H9 (cell line): ENCODE results near the gene CLMN. TPM values are rescaled to one million over a fixed set of nuclear protein-coding genes. Genes with fewer than 3 reads are reported as not detected.

Source experiments
- DNase-seq: peaks from one replicate; pipeline ENCODE4 v3.0.0-alpha.2; 2017
- H2AFZ ChIP-seq: one replicate; pipeline ENCODE4 v1.6.1; 2013; ENCODE audit warnings: mild to moderate bottlenecking, low read length, control low read depth, moderate library complexity
- H2AK5ac ChIP-seq: 2 replicates; pipeline ENCODE4 v1.6.1; 2013; ENCODE audit warnings: low read length, control low read depth, mixed read lengths; ENCODE audit not compliant: insufficient read length
- H2BK120ac ChIP-seq: one replicate; pipeline ENCODE4 v1.6.1; 2013; ENCODE audit warnings: low read depth, mild to moderate bottlenecking, low read length, control low read depth, inconsistent platforms; ENCODE audit not compliant: poor library complexity, severe bottlenecking
- H2BK12ac ChIP-seq: 2 replicates; pipeline ENCODE4 v1.6.1; 2013; ENCODE audit warnings: low read length, control low read depth, mixed read lengths, low read depth; ENCODE audit not compliant: insufficient read length
- H2BK15ac ChIP-seq: 2 replicates; pipeline ENCODE4 v1.6.1; 2013; ENCODE audit warnings: low read depth, low read length, control low read depth
- H2BK20ac ChIP-seq: one replicate; pipeline ENCODE4 v1.6.1; 2013; ENCODE audit warnings: low read depth, mild to moderate bottlenecking, low read length, control low read depth, inconsistent platforms; ENCODE audit not compliant: poor library complexity, severe bottlenecking
- H2BK5ac ChIP-seq: 2 replicates; pipeline ENCODE4 v1.6.1; 2013; ENCODE audit warnings: low read length, control low read depth, mixed read lengths; ENCODE audit not compliant: insufficient read length
- H3K14ac ChIP-seq: 2 replicates; pipeline ENCODE4 v1.6.1; 2013; ENCODE audit warnings: low read length, control low read depth; ENCODE audit not compliant: insufficient read depth
- H3K18ac ChIP-seq: 2 replicates; pipeline ENCODE4 v1.6.1; 2013; ENCODE audit warnings: low read depth, mild to moderate bottlenecking, mixed read lengths, low read length, control low read depth; ENCODE audit not compliant: insufficient read length
- H3K23ac ChIP-seq: 2 replicates; pipeline ENCODE4 v1.6.1; 2013; ENCODE audit warnings: low read length, control low read depth, mixed read lengths, low read depth; ENCODE audit not compliant: insufficient read length
- H3K23me2 ChIP-seq: 2 replicates; pipeline ENCODE4 v1.6.1; 2013; ENCODE audit warnings: low read depth, mild to moderate bottlenecking, mixed read lengths, low read length, control low read depth; ENCODE audit not compliant: insufficient read length, poor library complexity, severe bottlenecking
- H3K27ac ChIP-seq: 2 replicates; pipeline ENCODE4 v1.5.1; 2013; ENCODE audit warnings: low read length, control low read depth, mixed read lengths, low read depth; ENCODE audit not compliant: insufficient read length
- H3K27me3 ChIP-seq: 2 replicates; pipeline ENCODE4 v1.6.1; 2013; ENCODE audit warnings: low read length, control low read depth, inconsistent platforms; ENCODE audit not compliant: insufficient read depth
- H3K4ac ChIP-seq: 2 replicates; pipeline ENCODE4 v1.6.1; 2013; ENCODE audit warnings: low read depth, mild to moderate bottlenecking, control low read depth, inconsistent platforms, low read length, moderate library complexity
- H3K4me1 ChIP-seq: 2 replicates; pipeline ENCODE4 v1.6.1; 2013; ENCODE audit warnings: low read length, control low read depth, inconsistent platforms; ENCODE audit not compliant: insufficient read depth
- H3K4me2 ChIP-seq: 2 replicates; pipeline ENCODE4 v1.6.1; 2013; ENCODE audit warnings: low read length, control low read depth, mixed read lengths; ENCODE audit not compliant: insufficient read length, insufficient read depth
- H3K56ac ChIP-seq: 2 replicates; pipeline ENCODE4 v1.6.1; 2013; ENCODE audit warnings: low read depth, mild to moderate bottlenecking, mixed read lengths, low read length, control low read depth; ENCODE audit not compliant: insufficient read length
- H3K79me1 ChIP-seq: 2 replicates; pipeline ENCODE4 v1.6.1; 2013; ENCODE audit warnings: low read depth, mild to moderate bottlenecking, moderate library complexity, low read length, control low read depth, inconsistent platforms; ENCODE audit not compliant: insufficient read depth, poor library complexity, severe bottlenecking
- H3K79me2 ChIP-seq: 2 replicates; pipeline ENCODE4 v1.6.1; 2013; ENCODE audit warnings: low read length, control low read depth, inconsistent platforms; ENCODE audit not compliant: insufficient read depth
- H3K9ac ChIP-seq: 2 replicates; pipeline ENCODE4 v1.6.1; 2013; ENCODE audit warnings: low read length, control low read depth, mixed read lengths; ENCODE audit not compliant: insufficient read length; ENCODE audit errors: extremely low read depth
- H3K9me3 ChIP-seq: one replicate; pipeline ENCODE4 v1.6.1; 2013; ENCODE audit warnings: low read depth, low read length, inconsistent platforms; ENCODE audit not compliant: control insufficient read depth
- H3T11ph ChIP-seq: one replicate; pipeline ENCODE4 v1.6.1; 2013; ENCODE audit warnings: mild to moderate bottlenecking, low read length, control low read depth, inconsistent platforms
- H4K20me1 ChIP-seq: one replicate; pipeline ENCODE4 v1.6.1; 2013; ENCODE audit not compliant: control insufficient read depth, insufficient read length, insufficient read depth
- H4K5ac ChIP-seq: 2 replicates; pipeline ENCODE4 v1.6.1; 2013; ENCODE audit warnings: low read depth, mild to moderate bottlenecking, mixed read lengths, low read length, control low read depth; ENCODE audit not compliant: insufficient read length
- H4K8ac ChIP-seq: replicated peaks from 2 replicates; pipeline ENCODE4 v1.6.1; 2013; ENCODE audit warnings: low read length, control low read depth, mixed read lengths, low read depth; ENCODE audit not compliant: insufficient read length
- H4K91ac ChIP-seq: 2 replicates; pipeline ENCODE4 v1.6.1; 2013; ENCODE audit warnings: low read depth, mild to moderate bottlenecking, moderate library complexity, mixed read lengths, low read length, control low read depth; ENCODE audit not compliant: insufficient read length
- H3K27ac Mint-ChIP-seq, 3 experiments: 2 replicates in 2 of 3; 3 replicates in 1 of 3; pipeline ENCODE4 v1.8.0; 2020 to 2021; ENCODE audit warnings: mixed read lengths in 3 of 3, mild to moderate bottlenecking in 1 of 3, moderate library complexity in 1 of 3
- H3K27me3 Mint-ChIP-seq: 2 replicates; pipeline ENCODE4 v1.8.0; 2021; ENCODE audit warnings: low read depth, mild to moderate bottlenecking, moderate library complexity, mixed read lengths
- H3K36me3 Mint-ChIP-seq, 3 experiments: 2 replicates in 2 of 3; 3 replicates in 1 of 3; pipeline ENCODE4 v1.8.0; 2020 to 2021; ENCODE audit warnings: low read depth in 3 of 3, mixed read lengths in 3 of 3; ENCODE audit not compliant: insufficient read depth in 1 of 3
- H3K4me1 Mint-ChIP-seq, 2 experiments: 2 replicates each; pipeline ENCODE4 v1.8.0; 2020; ENCODE audit warnings: mixed read lengths in 2 of 2
- H3K4me3 Mint-ChIP-seq, 2 experiments: 2 replicates in 1 of 2; 3 replicates in 1 of 2; pipeline ENCODE4 v1.8.0; 2020 to 2021; ENCODE audit warnings: mild to moderate bottlenecking in 2 of 2, mixed read lengths in 2 of 2, moderate library complexity in 1 of 2
- H3K9me3 Mint-ChIP-seq, 2 experiments: 2 replicates in 1 of 2; 3 replicates in 1 of 2; pipeline ENCODE4 v1.8.0; 2020; ENCODE audit warnings: mild to moderate bottlenecking in 2 of 2, mixed read lengths in 2 of 2, moderate library complexity in 1 of 2
- WGBS: extraction: QIAGEN DNeasy Blood & Tissue Kit; methylation state at CpG from one replicate; pipeline ENCODE4 v1.1.7; 2013; ENCODE audit warnings: missing lambda C conversion rate, low lambda C conversion rate, mixed read lengths; ENCODE audit not compliant: insufficient read length; ENCODE audit errors: extremely low coverage; 5-methylcytosine and 5-hydroxymethylcytosine counted together
- total RNA-seq: library from RNA; stranded (reverse); gene quantifications from 2 replicates; pipeline ENCODE4 v1.2.1, GENCODE V29; 2021
- TF ChIP-seq, protein P1 (sequence below): fragments of 200-600 bp; sonication (generic); conservative IDR thresholded peaks from 3 replicates; pipeline ENCODE4 v1.8.0; 2021; ENCODE audit warnings: antibody characterized with exemption, mild to moderate bottlenecking

Gene CLMN
- total RNA-seq, 1 experiment from 2014 or later, result 7.6 TPM

DNA sequence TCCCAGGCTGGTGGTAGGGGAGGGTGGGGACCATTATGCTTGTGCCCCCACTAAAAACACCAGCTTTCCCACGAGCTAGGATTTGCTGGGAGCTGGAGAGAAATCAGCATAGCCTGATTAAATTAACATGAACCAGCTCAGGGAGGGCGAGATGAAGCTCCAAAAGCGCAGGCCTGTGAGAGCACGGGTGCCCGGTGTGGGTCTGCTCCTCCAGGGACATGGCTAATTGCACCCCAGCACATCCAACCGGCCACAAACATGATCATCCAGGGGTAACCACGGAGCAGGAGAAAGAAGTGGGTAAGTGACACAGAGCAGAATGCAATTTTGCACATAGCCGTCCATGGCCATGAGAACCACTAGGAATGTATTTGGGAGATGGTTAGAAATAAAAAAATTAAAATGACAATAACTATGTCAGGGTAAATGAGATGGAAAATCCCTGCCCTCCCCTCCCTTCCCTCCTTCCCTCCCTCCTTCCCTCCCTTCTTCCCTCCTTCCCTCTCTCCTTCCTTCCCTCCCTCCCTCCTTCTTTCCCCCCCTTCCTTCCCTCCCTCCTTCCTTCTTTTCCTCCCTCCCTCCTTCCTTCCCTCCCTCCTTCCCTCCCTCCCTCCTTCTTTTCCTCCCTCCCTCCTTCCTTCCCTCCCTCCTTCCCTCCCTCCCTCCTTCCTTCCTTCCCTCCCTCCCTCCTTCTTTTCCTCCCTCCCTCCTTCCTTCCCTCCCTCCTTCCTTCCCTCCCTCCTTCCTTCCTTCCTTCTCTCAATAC is 26.9 kb downstream of the CLMN start:
- no peaks in the 10 kb centered on the region for H4K20me1 ChIP-seq
- H2BK15ac ChIP-seq, result no peak overlapping the region
- H3K27me3 ChIP-seq, result no peaks in the 10 kb centered on the region
- 0 out of 2 replicates have a peak, but pooled peaks cover 5% of the 10 kb centered on the region for H3K4me1 ChIP-seq
- H3K27ac ChIP-seq, result no peak overlapping the region
- no peak overlapping the region for H3K9ac ChIP-seq
- H2BK120ac ChIP-seq, result no peak overlapping the region
- H3K14ac ChIP-seq, result no peak overlapping the region; the same call in 1 of the 2 replicates
- H3K56ac ChIP-seq, result no peak overlapping the region
- H3K79me2 ChIP-seq, result no peaks in the 10 kb centered on the region
- no peak overlapping the region for H3K23ac ChIP-seq
- no peak overlapping the region for H3K18ac ChIP-seq
- no peak overlapping the region for H4K91ac ChIP-seq
- no peak overlapping the region for H2BK5ac ChIP-seq
- H3K27ac Mint-ChIP-seq, result peak overlapping the region in 1 of 3 experiments; percentile 71; a peak in 2 of 7 replicates
- no peak overlapping the region for H2BK20ac ChIP-seq
- no peak overlapping the region for H3K4ac ChIP-seq
- H3K9me3 Mint-ChIP-seq, result peaks cover 7 to 20% of the 10 kb centered on the region in 2 experiments
- H3K9me3 ChIP-seq, result no peaks in the 10 kb centered on the region
- TF ChIP-seq, protein P1, sequence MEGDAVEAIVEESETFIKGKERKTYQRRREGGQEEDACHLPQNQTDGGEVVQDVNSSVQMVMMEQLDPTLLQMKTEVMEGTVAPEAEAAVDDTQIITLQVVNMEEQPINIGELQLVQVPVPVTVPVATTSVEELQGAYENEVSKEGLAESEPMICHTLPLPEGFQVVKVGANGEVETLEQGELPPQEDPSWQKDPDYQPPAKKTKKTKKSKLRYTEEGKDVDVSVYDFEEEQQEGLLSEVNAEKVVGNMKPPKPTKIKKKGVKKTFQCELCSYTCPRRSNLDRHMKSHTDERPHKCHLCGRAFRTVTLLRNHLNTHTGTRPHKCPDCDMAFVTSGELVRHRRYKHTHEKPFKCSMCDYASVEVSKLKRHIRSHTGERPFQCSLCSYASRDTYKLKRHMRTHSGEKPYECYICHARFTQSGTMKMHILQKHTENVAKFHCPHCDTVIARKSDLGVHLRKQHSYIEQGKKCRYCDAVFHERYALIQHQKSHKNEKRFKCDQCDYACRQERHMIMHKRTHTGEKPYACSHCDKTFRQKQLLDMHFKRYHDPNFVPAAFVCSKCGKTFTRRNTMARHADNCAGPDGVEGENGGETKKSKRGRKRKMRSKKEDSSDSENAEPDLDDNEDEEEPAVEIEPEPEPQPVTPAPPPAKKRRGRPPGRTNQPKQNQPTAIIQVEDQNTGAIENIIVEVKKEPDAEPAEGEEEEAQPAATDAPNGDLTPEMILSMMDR, result no peak
- no peak overlapping the region for H3K4me2 ChIP-seq
- H2BK12ac ChIP-seq, result no peak overlapping the region
- 0 out of 5 replicates have a peak overlapping the region, but pooled peaks of 1 of the 2 experiments have one; percentile 24 for H3K4me3 Mint-ChIP-seq
- peaks cover 3 to 29% (median 5%) of the 10 kb centered on the region in 3 experiments; a peak in 6 of 7 replicates for H3K36me3 Mint-ChIP-seq
- peaks cover 33 to 52% of the 10 kb centered on the region in 2 experiments for H3K4me1 Mint-ChIP-seq
- H4K8ac ChIP-seq, result no peak overlapping the region
- peaks cover under 1% of the 10 kb centered on the region for H3K23me2 ChIP-seq
- no CpG with 5 or more reads among the region's 8 CpGs for WGBS
- H2AK5ac ChIP-seq, result no peak overlapping the region
- no peak overlapping the region for H2AFZ ChIP-seq
- no peaks in the 10 kb centered on the region for H3K79me1 ChIP-seq
- H4K5ac ChIP-seq, result no peak overlapping the region
- peak; percentile 14 for DNase-seq
- H3K27me3 Mint-ChIP-seq, result peaks cover 4% of the 10 kb centered on the region
- no peak overlapping the region for H3T11ph ChIP-seq
